A549 (cell line): Measurements from ENCODE around the gene S1PR5.

Experiments used
- CTCF ChIP-seq: fragments of >200 bp; sonication (Bioruptor Twin); formaldehyde crosslinking; IDR thresholded peaks from 3 replicates; pipeline ENCODE4 v1.5.1; 2016
- ELK1 ChIP-seq: fragments of 150-350 bp; IDR thresholded peaks from 2 replicates; pipeline ENCODE4 v1.6.1; 2014; ENCODE audit warnings: low read depth, mild to moderate bottlenecking, low read length
- EP300 ChIP-seq, 2 experiments: fragments of >200 bp; sonication (Bioruptor Twin); formaldehyde crosslinking; IDR thresholded peaks; 2 replicates in 1 of 2; 3 replicates in 1 of 2; pipeline ENCODE4 v1.6.1; 2016 to 2017
- HDAC2 ChIP-seq: fragments of 200-600 bp; sonication (generic); IDR thresholded peaks from 2 replicates; pipeline ENCODE4 v1.6.1; 2016
- JUN ChIP-seq, 2 experiments: fragments of >200 bp; sonication (Bioruptor Twin); formaldehyde crosslinking; IDR thresholded peaks; 2 replicates in 1 of 2; 3 replicates in 1 of 2; pipeline ENCODE4 v1.6.1; 2016 to 2017
- MAX ChIP-seq: IDR thresholded peaks from 2 replicates; pipeline ENCODE4 v1.6.1; 2012
- MAZ ChIP-seq: fragments of 150-350 bp; IDR thresholded peaks from 2 replicates; pipeline ENCODE4 v1.6.1; 2014; ENCODE audit warnings: antibody characterized with exemption, low read depth, low read length, borderline replicate concordance
- PHF8 ChIP-seq: fragments of 200-600 bp; sonication (generic); IDR thresholded peaks from 2 replicates; pipeline ENCODE4 v1.6.1; 2016; ENCODE audit warnings: low read depth, mild to moderate bottlenecking, antibody characterized with exemption, moderate library complexity, borderline replicate concordance
- POLR2A ChIP-seq: IDR thresholded peaks from 2 replicates; pipeline ENCODE4 v1.6.1; 2012; ENCODE audit warnings: mild to moderate bottlenecking, low read length
- RAD21 ChIP-seq, 2 experiments: fragments of >200 bp in 1 of 2; sonication (Bioruptor Twin) in 1 of 2; formaldehyde crosslinking in 1 of 2; IDR thresholded peaks in 1 of 2; conservative IDR thresholded peaks in 1 of 2; 2 replicates in 1 of 2; 3 replicates in 1 of 2; pipeline ENCODE4 v1.6.1; 2012 to 2018; ENCODE audit warnings: inconsistent platforms in 1 of 2
- SMC3 ChIP-seq: fragments of >200 bp; sonication (Bioruptor Twin); formaldehyde crosslinking; IDR thresholded peaks from 3 replicates; pipeline ENCODE4 v1.6.1; 2018; ENCODE audit warnings: inconsistent platforms
- TF ChIP-seq, protein P1 (sequence below): fragments of 250-450 bp; sonication (Bioruptor Pico); IDR thresholded peaks from 2 replicates; pipeline ENCODE4 v1.5.0; 2021; ENCODE audit warnings: mild to moderate bottlenecking, moderate library complexity, borderline replicate concordance

DNA sequence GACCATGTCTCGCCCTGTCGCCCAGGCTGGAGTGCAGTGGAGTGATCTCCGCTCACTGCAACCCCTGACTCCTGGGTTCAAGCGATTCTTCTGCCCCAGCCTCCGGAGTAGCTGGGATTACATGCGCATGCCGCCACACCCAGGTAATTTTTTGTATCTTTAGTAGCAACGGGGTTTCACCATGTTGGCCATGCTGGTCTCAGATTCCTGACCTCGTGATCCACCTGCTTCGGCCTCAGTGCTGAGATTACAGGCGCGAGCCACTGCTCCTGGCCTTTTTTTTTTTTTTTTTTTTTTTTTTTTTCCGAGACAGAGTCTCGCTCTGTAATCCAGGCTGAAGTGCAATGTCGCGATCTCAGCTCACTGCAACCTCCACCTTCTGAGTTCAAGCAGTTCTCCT, 9.2 kb downstream of the S1PR5 start:
- no peak for TF ChIP-seq CTCF
- no peak for TF ChIP-seq PHF8
- TF ChIP-seq POLR2A: no peak
- TF ChIP-seq JUN (IDR thresholded peaks at IDR 0.05): no peak
- TF ChIP-seq MAX: no peak
- no peak for TF ChIP-seq HDAC2
- no peak for TF ChIP-seq EP300 (IDR thresholded peaks at IDR 0.05)
- TF ChIP-seq MAZ: no peak
- no peak for TF ChIP-seq ELK1
- no peak for TF ChIP-seq RAD21 (conservative IDR thresholded peaks at IDR 0.05 in 1 of 2, IDR thresholded peaks at IDR 0.05 in 1 of 2)
- TF ChIP-seq, protein P1, sequence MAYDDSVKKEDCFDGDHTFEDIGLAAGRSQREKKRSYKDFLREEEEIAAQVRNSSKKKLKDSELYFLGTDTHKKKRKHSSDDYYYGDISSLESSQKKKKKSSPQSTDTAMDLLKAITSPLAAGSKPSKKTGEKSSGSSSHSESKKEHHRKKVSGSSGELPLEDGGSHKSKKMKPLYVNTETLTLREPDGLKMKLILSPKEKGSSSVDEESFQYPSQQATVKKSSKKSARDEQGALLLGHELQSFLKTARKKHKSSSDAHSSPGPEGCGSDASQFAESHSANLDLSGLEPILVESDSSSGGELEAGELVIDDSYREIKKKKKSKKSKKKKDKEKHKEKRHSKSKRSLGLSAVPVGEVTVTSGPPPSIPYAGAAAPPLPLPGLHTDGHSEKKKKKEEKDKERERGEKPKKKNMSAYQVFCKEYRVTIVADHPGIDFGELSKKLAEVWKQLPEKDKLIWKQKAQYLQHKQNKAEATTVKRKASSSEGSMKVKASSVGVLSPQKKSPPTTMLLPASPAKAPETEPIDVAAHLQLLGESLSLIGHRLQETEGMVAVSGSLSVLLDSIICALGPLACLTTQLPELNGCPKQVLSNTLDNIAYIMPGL (CRISPR knock-in tag): no peak
- TF ChIP-seq SMC3: no peak
